ENCODE data around the gene DENND4A.
A peak's percentile ranks its signal among the peaks of the same experiment; 100 is the strongest.

The DENND4A gene
- 450 reads per million, percentile 97 among the genes with 10 or more reads in this experiment for total RNA-seq

GRCh38 chr15:65792138-65792987, at the start of gene DENND4A:
TSS of gene DENND4A (minus strand) at chr15:65792293. CDS start at chr15:65756450, 35,843 bp downstream.
- DNase-seq, result peak; percentile 97

DNA sequence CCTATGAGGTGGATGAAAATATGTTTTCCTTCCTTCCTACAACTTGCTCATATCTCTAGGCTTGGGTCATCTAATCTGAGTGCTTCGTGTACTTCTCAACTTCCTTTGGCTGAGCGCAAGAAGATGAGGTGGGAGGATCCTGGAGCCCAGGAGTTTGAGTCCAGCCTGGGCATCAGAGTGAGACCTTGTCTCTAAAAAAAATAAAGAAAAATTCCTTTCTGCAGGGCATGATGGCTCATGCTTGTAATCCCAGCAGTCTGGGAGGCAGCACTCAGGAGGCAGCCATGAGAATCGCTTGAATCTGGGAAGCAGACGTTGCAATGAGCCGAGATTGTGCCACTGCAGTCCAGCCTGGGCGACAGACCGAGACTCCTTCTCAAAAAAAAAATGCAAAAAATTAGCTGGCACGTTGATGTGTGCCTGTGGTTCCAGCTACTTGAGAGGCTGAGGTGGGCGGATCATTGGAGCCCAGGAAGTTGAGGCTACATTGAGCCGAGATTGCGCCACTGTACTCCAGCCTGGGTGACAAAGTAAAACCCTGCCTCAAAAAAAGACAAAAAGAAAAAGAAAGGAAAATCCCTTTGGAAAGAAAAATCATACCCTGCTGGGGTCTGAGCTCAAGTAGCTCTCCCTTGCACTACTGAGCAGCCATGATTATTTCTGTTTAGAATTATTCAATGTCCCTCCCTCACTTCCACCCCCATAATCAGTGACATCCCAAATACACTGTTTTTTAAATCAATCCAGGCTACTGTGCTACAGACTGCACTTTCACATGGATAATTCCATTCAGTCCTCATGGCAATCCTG, 49.2 kb upstream of the DENND4A start:
- DNase-seq, result no peak

DNA sequence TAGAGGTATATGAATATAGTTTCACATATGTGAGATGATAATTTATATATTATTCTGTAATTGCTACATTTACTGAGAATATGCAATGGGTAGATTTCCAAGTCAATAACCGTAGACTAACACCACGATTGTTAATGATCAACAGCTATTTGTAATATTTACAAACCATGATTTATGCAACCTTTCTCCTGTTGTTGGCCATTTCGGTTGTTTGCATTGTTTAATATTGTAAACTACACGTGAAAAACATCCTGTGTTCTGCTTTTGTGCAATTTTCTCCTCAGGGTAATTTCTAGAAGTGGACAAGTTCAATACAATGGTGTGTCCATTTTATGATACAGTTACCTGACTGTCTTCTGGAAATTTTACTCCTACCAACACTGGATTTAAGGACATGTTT, 47.9 kb upstream of the DENND4A start:
- DNase-seq, result no peak

DNA sequence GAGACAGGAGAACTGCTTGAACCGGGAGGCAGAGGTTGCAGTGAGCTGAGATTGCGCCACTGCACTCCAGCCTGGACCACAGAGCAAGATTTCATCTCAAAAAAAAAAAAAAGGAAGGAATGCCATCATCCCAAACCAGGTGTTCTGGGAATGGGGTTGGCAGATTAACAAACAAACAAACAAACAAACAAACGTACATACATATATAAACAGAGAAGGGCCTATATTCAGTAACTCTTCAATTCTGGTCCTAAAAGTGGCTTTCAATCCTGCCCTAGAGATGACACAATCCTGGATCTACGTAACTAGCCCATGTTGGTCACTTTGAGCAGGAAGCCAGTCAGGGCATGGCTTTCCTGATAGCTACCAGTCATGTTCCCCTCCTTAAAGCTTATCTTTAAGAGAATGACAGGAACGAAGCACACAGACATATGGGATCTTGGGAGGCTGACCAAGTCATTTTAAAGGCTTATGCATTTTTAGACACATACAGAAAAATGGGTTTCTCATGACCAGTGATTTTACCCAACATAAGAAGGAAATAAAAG, 47.3 kb upstream of the DENND4A start:
- no peak for DNase-seq

GRCh38 chr15:65837301-65838294, 45.5 kb upstream of the DENND4A start:
- no peak for DNase-seq

DNA sequence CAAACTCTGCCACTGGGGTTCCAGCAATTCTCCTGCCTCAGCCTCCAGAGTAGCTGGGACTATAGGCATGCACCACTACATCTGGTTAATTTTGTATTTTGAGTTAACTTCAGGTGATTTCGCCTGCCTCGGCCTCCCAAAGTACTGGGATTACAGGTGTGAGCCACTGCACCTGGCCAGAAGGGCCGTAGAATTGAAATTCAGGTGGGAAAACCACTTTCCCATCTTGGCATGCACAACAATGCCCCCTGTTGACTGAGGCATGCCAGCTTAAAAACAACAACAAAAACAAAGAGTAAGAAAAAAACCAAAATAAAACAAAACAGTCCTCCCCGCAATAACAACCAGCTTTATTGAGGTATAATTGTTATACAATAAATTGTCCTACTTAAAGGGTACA, 44.6 kb upstream of the DENND4A start:
- DNase-seq, result no peak

GRCh38 chr15:65835447-65835846, 43.4 kb upstream of the DENND4A start:
- DNase-seq, result no peak

- no peak for DNase-seq
Observed at GRCh38 chr15:65834603-65835282, 42.6 kb upstream of the DENND4A start.

GRCh38 chr15:65833501-65834205, 41.6 kb upstream of the DENND4A start:
- peak; percentile 7 for DNase-seq

DNA sequence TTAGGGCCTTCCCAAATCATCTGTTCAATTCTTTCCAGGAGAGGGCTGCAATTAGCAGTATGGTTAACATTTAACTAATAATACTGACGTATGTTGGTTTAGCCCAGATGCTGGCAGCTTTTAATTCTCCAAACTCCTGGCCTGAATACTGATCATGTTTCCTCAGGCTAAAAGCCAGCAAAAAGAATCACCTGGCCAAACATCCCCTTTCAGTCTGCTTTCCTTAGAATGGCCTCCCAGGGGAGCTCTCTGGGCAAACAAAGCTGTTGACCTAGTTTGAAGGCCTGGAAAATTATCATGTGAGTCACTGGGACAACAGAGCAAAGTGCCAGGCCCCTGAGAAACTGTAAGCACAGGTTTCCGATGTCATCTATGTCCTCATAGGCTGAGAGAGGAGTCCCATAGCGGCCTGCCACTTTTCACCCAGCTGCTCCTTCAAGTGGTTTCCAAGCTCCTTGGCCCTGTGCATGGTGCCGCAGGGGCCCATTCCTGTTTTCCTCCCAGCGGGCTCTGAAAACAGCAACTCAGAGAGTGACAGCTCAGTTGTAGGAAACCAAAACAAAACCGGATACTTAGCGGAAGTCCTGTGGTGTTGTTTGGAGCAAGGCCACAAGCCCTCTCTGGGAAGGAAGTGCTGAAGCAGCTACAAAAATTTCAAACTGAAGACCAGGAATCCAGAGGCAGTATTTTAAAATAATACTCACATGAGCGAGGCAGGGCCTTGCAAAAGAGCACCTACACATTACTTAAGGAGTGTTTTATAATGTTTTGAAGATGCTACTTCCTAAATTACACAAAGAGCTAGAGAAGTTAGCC, 40.7 kb upstream of the DENND4A start:
- peak; percentile 33 for DNase-seq

DNA sequence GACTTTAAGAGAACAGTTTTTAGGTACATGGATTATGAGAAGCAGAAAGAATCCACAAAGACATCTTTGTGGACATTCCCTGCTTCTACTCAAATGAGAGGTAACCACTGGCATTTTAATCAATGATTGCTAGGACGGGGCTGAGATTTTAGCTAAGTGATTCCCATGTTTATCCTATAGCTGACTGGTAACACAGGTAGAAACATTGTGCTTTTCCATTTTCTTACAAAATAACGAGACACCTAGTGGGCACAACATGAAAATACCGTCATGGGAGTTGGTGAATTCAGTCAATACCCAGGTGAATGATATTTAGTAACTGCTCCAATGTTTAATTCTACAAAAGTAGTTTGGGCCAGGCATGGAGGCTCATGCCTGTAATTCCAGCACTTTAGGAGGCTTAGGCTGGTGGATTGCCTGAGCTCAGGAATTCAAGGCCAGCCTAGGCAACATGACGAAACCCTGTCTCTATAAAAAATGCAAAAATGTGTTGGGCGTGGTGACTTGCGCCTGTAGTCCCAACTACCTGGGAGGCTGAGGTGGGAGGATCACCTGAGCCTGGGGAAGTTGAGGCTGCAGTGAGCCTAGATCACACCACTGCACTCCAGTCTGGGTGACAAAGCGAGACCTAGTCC, 37.2 kb upstream of the DENND4A start:
- peak; percentile 12 for DNase-seq

DNA sequence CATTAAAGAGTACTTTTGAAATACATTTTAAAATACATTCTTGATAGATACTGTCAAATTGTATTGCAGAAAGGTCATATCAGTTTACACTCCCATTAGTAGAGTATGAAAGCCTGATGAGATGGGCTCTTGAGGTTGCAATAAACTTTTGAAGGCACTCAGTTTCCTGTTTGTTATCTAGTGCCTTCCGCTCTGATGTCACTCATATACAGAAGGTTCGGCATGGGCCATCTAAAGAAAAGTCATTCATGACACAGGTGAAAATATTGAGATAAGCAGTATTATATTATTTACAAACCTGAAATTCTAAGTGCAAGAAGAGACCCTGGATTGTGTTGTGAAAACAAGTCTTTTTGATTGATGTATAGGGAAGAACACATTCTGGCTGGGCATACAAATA, 36.5 kb upstream of the DENND4A start:
- DNase-seq, result peak; percentile 43

DNA sequence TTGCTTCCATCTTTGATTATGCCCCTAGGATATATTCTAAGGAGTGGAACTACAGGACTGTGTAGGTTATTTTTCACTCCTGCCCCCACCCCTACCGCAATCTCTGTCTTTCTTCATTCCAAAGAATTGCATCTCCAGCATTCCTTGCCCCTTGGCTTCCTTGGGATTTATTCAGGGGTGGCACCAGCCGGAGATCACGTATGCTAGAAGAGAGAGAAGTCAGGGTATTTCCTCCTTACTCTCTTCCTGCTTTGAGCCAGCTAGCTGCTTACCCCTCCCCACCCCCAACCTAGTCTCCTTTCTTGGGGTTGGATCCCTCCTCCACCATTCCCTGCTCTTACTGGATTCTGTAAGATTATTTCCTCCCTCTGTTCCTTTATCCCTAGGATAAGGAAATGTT, 35.0 kb upstream of the DENND4A start:
- no peak for DNase-seq

- no peak for DNase-seq
Observed at GRCh38 chr15:65824941-65825544, 33.0 kb upstream of the DENND4A start.

DNA sequence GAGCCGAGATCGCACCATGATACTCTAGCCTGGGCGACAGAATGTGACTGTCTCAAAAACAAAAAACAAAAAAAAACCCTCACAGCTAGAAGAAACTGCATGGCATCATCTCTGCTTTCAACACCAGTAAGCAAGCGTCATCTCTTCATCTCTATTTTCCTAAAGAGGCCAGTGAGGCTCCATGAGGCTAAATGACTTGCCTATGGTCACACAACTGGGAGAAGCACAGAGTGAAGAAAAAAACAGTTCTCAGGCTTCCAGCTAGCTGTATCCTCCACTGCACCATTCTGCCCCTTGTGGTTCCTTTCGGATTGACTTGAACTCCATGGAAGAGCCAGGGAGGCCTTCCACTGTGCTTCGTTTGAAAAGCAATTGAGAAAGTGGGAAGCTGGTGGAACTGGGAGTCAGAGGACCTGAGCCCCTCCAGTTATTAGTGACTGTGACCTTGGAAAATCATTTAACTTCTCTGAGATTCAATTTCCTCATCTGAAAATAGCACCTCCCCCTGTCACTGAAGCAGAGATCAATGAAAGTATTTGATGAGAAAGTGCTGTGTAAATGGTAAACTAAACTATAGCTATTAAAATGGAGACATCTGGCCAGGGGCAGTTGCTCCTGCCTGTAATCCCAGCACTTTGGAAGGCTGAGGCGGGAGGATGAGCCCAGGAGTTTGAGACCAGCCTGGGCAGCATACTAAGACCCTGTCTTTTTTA, 32.1 kb upstream of the DENND4A start:
- no peak for DNase-seq

- DNase-seq, result no peak
Observed at GRCh38 chr15:65822316-65822715, 30.2 kb upstream of the DENND4A start.

DNA sequence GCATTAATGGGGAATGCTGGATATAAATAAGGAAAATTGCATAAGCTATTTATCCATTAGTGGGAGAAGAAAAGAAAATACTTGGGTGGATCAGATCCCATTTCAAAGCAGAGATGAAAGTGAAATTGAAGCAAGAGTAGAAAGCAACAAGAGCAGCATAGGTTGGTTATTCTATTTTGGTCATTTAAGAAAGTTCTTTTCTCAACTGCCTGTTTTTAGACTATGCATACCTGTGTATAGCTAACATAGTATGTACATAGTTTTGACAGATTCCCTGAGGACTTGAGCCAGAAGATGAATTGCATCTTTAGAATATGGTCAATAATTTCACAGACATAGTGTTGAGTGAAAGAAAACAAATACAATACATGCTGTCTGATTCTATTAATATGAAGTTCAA, 29.0 kb upstream of the DENND4A start:
- DNase-seq, result no peak

GRCh38 chr15:65819563-65819960, 27.5 kb upstream of the DENND4A start:
- DNase-seq, result no peak

All from effector CD4-positive, alpha-beta T cell (primary cell).